Stomach smooth muscle (tissue), 2 donors: ENCODE data around the gene PGS1.

ENCODE experiments used
- H3K27ac ChIP-seq: one replicate; pipeline ENCODE4 v1.7.0; 2013; ENCODE audit warnings: mild to moderate bottlenecking, low read length, inconsistent platforms
- H3K27me3 ChIP-seq, 2 donors: one replicate each; pipeline ENCODE4 v1.7.0; 2013; ENCODE audit warnings: low read length in 2 of 2; ENCODE audit not compliant: insufficient read depth in 2 of 2, control insufficient read depth in 1 of 2
- H3K36me3 ChIP-seq, 2 donors: one replicate each; pipeline ENCODE4 v1.7.0; 2013; ENCODE audit warnings: low read length in 2 of 2; ENCODE audit not compliant: control insufficient read depth in 2 of 2, insufficient read depth in 2 of 2
- H3K4me1 ChIP-seq: one replicate; pipeline ENCODE4 v1.7.0; 2013; ENCODE audit warnings: low read length; ENCODE audit not compliant: control insufficient read depth, insufficient read depth
- H3K4me3 ChIP-seq, 2 donors: one replicate each; pipeline ENCODE4 v1.7.0; 2013; ENCODE audit warnings: low read length in 2 of 2
- H3K9ac ChIP-seq, 2 donors: one replicate each; pipeline ENCODE4 v1.7.0; 2013; ENCODE audit warnings: low read length in 2 of 2, mild to moderate bottlenecking in 1 of 2
- H3K9me3 ChIP-seq, 2 donors: one replicate each; pipeline ENCODE4 v1.7.0; 2013; ENCODE audit warnings: low read length in 2 of 2; ENCODE audit not compliant: control insufficient read depth in 2 of 2
- donor health status: healthy.
- donor health status: Pancreatic carcinoma.

Gene PGS1

DNA sequence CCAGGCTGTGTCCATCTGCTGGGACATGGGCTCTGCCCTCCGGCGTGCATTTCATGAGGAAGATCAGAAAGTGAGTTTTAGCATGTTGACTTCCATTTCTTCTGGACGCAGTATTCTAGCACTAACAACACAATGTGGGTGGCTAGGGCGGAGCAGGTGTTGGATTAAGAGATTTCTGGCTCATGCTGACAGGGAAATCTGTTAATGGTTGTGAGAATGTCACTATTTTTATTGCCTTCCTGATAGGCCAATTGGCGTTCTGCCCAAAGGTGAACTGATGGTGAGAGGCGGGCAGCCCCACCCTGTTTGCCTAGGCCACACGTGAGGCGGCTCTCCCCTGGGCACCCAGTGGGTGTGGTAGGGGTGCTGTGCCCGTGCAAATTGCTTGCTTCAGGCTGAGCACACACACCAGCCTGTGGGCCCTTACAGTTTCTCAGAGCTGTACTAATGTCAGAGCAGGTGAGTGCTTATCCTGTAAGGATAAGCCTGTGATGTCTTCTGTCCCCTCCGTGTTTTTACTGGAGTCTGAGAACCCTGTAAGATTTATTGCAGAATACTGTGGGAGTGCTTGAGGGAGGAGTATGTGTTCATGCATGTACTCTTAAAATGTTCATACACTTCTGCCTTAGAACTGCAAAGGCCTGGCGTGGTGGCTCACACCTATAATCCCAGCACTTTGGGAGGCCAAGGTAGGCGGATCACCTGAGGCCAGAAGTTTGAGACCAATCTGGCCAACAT, 30.9 kb downstream of the PGS1 start:
- no peaks in the 10 kb centered on the region for H3K27me3 ChIP-seq
- peaks cover 6 to 18% of the 10 kb centered on the region in 2 donors for H3K36me3 ChIP-seq
- H3K4me3 ChIP-seq: no peak overlapping the region
- H3K4me1 ChIP-seq: peaks cover 17% of the 10 kb centered on the region
- H3K9me3 ChIP-seq: no peaks in the 10 kb centered on the region
- no peak overlapping the region for H3K27ac ChIP-seq
- no peak overlapping the region for H3K9ac ChIP-seq

DNA sequence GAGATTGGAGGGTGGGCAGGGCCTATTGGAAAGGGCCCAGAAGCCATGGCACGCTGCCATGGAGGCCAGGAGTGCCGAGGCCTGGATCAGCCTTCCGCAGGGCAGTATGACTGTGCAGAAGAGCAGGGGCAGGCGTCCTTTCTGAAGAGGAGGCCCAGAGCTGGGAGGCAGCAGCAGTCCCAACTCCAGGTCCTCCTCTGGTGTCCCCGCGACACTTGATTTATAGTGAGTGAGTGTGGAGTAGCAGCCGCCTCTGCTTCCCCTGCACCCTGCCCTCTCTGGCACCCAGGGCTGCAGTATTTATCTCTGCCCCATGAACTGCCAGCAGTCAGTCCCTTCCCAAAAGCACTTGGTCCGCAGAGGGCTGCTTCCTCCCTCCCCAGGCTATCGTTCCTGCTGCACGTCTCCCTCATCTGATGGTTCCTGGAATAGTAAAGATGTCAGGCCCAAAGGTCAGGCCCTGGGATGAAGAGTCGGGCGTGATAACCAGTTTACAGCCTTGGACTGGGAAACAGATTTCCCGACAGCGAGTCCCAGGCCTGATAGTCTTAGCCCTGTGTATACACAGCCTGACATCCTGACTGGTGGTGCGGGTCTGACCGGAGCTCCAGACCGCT, 32.9 kb downstream of the PGS1 start:
- Histone ChIP-seq H3K27ac (peak overlapping the region; percentile 18), H3K36me3 (peaks cover 0 to 12% of the 10 kb centered on the region in 2 donors), H3K4me1 (peaks cover 25% of the 10 kb centered on the region), H3K9ac (no peak overlapping the region), H3K9me3 (no peaks in the 10 kb centered on the region), H3K4me3 (no peak overlapping the region), H3K27me3 (no peaks in the 10 kb centered on the region)

DNA sequence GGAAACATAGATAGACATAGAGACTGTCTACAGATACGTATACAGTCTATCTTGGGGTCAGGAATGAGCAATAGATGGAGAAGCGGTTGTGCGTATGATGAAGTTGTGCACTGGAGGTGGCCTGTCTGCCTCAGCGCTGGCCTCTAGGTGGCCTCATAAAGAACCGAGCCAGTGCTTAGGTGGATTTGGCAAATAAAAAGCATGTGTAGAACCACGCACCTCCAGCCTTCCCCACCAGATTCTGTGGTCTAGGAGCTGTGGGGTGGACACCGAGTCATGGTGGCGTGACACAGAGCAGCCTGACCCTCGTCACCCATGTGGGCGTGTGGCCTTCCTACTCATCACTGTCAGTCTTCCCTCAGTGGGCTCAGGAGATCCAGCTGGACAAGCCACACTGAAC, 34.0 kb downstream of the PGS1 start:
- Histone ChIP-seq H3K4me1 (peaks cover 32% of the 10 kb centered on the region), H3K9me3 (no peaks in the 10 kb centered on the region), H3K36me3 (peaks cover 0 to 4% of the 10 kb centered on the region in 2 donors), H3K27me3 (no peaks in the 10 kb centered on the region), H3K4me3 (no peak overlapping the region), H3K27ac (no peak overlapping the region), H3K9ac (no peak overlapping the region)

DNA sequence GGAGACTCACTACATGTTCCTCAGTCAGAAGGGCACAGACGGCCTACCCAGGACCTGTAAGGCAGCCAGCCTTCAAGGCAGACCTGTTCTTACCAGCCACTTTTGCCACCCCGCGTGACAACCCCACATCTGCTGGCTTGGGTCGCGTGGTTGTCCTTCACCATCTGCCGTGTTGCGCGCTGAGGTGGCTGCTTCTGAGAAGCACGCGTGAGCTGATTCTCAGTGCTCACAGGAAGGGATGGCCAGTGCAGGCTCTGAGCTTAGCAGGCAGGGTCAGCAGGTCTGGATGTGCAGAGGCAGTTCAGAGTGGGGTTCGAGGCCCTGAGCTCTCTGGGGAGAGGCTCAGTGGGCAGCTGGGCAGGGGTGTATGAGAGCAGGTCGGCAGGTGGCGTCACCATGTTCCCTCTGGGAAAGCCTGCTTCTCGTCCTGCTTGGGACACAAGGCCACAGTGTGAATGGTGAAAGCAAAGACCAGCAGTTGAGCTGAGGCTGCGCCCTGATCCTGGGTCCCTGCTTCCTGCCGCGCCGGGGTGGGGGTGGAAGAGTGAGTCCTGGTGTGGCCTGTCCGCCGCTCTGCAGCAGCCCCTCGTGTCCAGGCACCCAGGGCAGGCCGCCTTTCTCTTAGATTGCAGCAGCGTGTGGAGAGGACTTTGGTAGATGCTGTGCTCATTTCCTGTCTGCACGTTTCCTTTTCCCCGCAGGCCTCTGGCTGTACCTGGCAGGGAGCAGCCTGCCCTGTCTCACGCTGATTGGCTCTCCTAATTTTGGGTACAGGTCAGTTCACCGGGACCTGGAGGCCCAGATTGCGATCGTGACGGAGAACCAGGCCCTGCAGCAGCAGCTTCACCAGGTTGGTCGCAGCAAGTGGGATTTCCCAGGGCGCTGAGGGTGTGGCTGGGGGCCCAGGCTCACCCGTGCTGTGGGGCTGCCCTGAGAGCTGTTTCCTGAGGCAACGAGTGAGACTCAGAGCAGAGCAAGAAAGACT, 36.0 kb downstream of the PGS1 start:
- Histone ChIP-seq H3K27me3 (no peaks in the 10 kb centered on the region), H3K9ac (no peak overlapping the region), H3K4me3 (no peak overlapping the region), H3K27ac (peak overlapping the region; percentile 24), H3K9me3 (no peaks in the 10 kb centered on the region), H3K4me1 (peaks cover 25% of the 10 kb centered on the region), H3K36me3 (peaks cover 2 to 4% of the 10 kb centered on the region in 2 donors)

DNA sequence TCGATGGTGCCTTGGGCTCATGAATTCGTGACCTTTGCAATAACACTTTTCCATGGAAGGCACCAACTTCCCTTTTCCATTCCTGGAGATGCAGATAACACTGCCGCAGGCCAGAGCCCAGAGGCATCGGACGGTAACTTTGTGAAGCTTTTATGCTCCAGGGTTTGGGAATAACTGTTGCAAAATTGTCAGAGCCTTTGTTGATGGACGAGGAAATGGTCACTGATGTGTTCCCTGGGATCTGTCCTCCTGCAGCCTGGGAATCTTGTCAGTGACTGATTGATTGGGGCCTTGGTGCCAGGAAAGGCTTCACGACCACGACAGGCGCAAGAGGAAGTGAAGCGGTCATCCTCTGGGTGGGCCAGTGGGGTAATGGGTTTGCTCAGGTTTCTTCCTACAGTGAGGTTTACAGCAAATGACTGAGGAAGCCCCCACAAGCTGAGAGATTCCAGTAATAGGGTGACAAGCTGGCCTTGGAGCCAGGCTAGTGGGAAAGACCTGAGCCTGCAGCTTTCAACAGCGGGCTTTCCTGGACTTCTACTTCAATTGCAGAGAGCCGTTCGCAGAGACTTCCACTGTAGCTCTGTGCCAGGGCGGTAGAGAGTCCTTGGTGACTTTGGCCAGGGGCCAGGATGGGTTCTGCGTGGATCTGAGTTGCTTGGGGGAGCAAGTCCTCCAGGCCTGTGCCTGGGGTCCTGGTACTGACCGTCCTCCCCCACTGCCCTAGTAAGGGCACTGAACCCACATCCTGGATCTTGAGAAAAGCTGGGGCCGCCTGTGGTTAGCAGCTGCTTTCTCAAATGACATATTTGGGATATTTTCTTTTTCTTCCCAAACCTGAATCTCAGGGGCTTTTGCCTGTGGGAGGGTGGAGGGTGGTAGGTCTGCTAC, 37.6 kb downstream of the PGS1 start:
- Histone ChIP-seq H3K27ac (peak overlapping the region; percentile 74), H3K4me3 (no peak overlapping the region), H3K9ac (peak overlapping the region in 1 of 2 donors; percentile 42), H3K9me3 (no peaks in the 10 kb centered on the region), H3K27me3 (no peaks in the 10 kb centered on the region), H3K36me3 (peaks cover 8 to 13% of the 10 kb centered on the region in 2 donors), H3K4me1 (peaks cover 32% of the 10 kb centered on the region)

DNA sequence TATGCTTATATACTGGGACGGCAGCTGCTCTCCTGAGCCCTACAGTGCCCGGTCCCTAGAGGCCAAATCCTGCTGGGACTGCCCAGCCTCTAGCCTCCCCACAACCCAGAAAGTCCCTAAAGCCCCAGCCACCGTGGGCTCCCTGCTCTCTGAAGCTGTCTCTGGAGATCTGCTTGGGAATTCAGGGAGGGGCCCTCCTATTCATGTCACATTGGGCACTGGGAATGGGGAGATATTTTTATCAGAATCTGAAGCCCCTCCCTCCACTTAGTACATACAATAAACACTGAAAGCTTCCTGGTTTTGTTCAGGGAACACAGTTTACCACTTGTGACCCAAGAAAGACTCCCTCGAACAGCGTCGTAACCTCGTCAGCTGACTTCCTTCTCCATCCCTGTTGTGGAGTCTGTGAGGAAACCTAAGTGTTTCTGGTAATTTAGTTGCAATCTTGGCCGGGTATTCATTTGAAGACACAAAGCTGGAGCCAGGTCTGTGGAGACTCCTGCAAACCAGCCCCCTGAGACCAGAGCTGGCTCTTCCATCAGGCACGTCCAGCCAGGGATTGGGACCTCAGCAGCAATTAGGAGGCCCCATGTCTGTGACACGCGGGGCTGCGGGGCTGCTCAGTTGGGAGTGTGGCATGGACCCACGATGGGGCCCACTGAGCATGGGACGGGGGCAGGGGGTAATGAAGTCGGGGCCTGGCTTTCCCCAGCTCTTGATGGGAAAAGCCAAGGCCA, 38.5 kb downstream of the PGS1 start:
- Histone ChIP-seq H3K4me3 (no peak overlapping the region), H3K4me1 (peaks cover 31% of the 10 kb centered on the region), H3K9me3 (no peaks in the 10 kb centered on the region), H3K27ac (peak overlapping the region; percentile 74), H3K27me3 (no peaks in the 10 kb centered on the region), H3K36me3 (peaks cover 12 to 19% of the 10 kb centered on the region in 2 donors), H3K9ac (peak overlapping the region in 1 of 2 donors; percentile 42)

DNA sequence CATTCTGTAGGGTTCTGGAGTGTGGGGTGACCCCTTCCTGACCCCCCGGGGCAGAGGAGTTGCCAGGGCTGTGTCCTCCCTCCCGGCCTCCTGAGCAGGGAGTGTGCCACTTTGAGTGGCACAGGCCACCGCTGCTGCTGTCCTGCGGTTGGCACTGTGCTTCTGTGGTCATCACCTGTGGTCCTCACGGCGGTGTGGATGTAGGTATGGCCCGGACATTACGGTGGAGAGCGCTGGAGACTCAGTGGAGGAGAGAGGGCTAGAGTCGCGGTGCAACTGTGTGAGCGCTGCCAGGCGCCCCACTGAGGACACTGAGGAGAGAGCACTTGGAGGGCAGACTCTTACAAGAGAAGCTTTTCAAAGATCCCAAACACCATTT, 39.1 kb downstream of the PGS1 start:
- Histone ChIP-seq H3K27ac (peak overlapping the region; percentile 74), H3K4me3 (no peak overlapping the region), H3K36me3 (peaks cover 12 to 17% of the 10 kb centered on the region in 2 donors), H3K27me3 (no peaks in the 10 kb centered on the region), H3K9me3 (no peaks in the 10 kb centered on the region), H3K4me1 (peaks cover 31% of the 10 kb centered on the region), H3K9ac (no peak overlapping the region)

DNA sequence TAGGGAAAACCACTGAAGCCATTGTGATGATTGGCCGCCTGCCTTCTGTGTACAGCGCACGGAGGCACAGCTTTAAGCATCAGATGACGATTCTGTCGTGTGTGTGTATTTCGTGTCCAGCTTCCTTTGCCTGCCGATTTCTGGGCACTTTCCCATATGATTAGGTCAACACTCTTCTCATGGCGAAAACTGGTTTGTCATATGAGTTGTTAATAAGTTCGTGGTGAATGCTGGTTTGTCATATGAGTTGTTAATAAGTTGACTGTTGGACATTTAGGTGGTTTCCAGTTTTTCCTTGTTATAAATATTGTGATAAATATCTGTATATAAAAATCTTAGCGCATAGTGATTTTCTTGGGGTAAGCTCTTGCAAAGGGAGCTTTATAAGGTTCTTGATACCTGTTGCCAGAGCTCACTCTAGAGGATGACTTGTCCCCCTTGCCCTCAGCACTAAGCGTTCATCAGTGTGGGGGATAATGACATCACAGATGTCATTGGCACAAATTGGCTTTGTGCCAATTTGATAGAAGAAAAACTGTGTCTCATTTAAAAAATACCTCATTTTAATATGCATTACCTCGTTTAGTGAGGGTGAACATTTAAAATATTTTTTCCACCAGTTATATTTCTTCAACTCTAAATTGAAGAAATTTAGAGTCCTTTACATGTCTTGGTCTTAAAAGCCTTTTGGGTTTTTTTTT, 40.0 kb downstream of the PGS1 start:
- no peak overlapping the region for H3K27ac ChIP-seq
- H3K36me3 ChIP-seq: peaks cover 12 to 20% of the 10 kb centered on the region in 2 donors
- H3K9me3 ChIP-seq: no peaks in the 10 kb centered on the region
- H3K27me3 ChIP-seq: no peaks in the 10 kb centered on the region
- peaks cover 31% of the 10 kb centered on the region for H3K4me1 ChIP-seq
- no peak overlapping the region for H3K4me3 ChIP-seq
- no peak overlapping the region for H3K9ac ChIP-seq
